Pons (tissue), 1 donor: Measurements from ENCODE around the gene FGD5.

ENCODE experiments used
- DNase-seq: peaks from one replicate; pipeline ENCODE4 v3.0.0-alpha.2; 2016; ENCODE audit warnings: low spot score

The FGD5 gene

DNA sequence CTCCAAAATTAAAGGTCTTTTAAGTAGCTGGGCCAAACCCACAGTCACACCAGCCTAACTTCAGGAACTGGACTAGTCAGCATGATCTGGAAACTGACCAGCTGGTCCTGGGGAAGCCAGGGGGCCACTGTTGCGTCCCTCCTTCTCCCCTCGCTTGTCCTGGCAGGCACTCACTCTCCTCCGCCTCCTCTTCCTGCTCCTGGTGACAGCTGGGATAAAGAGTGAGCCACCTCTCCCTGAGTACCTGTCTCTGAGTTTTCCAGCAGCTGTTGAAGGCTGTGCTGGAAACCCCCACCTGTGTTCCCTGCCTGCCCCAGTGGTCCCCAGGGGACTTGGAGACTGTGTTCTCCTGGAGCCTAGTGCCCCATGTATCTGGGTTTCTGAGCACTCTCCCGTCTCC lies 56.0 kb downstream of the FGD5 start:
- DNase-seq, result no peak

DNA sequence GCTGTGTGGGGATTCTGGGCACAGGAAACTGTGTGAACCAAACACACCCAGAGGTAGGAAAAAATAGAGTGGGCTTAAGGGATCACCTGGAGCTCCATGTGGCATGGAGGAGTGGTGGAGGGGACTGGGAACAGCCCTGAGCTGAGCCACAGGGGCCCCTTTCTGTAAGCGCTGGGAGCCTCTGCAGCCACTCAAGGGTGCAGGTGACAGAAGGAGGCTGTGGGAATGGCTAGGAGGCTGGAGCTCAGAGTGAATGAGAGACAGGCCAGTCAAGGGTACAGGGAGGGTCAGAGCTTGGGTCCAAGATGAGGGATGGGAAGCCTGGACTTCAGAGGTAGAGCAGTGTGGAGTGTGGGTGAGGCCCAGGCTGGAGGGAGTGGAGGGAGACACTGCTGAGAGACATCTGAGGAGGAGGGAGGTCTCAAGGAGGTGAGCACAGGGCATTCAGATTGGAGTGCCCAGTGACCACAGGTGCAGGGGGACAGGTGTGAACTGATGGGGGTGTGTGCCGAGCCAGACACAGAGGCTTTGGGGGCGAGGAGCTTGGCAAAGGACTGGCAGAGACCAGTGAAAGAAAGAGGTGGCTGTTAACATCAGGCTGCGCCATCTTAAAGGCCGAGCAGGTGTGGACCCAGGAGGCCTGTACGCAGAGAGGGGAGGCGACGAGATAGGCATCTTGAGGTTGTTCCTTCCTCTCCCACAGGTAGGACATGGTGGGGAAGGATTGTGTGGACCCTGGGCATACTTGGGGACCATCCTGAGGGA lies 56.8 kb downstream of the FGD5 start:
- DNase-seq, result no peak

DNA sequence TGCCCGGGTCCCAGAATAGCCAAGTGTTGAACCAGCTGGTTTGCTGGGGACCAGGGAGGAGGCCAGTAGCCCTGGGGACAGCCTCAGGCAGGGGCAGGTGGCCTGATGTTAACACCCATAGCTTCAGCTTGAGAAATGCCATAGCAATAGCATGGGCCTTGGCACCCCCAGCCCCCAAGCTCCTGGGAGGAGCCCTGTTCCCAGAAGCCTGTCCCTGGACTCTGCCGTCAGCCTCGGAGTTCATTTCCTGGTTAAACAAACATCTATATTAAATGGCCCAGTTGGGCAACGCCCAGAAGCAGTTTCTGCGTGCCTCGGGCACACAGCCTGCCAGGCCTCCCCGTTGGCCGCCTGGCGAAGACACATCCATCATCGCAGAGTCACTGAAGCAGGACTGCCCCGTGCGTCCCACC lies 58.2 kb downstream of the FGD5 start:
- DNase-seq, result no peak

DNA sequence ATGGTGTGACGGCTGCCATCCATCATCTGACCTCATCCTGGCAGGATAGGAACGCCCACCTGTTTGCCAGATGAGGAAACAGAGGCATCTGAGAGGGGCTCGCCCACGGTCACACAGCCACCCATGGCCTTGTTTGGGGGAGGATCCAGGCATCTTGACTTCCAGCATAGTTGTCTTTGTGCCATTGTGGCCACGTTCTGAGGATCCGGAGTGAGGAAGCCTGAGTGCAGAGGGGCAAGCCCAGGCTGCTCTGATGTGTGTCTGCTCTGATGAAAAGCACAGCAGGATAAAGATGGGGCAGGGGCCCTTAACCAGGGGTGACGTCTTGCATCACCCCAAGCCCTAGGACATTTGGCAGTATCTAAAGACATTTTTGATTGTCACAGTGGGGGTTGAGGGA lies 58.7 kb downstream of the FGD5 start:
- DNase-seq, result no peak

DNA sequence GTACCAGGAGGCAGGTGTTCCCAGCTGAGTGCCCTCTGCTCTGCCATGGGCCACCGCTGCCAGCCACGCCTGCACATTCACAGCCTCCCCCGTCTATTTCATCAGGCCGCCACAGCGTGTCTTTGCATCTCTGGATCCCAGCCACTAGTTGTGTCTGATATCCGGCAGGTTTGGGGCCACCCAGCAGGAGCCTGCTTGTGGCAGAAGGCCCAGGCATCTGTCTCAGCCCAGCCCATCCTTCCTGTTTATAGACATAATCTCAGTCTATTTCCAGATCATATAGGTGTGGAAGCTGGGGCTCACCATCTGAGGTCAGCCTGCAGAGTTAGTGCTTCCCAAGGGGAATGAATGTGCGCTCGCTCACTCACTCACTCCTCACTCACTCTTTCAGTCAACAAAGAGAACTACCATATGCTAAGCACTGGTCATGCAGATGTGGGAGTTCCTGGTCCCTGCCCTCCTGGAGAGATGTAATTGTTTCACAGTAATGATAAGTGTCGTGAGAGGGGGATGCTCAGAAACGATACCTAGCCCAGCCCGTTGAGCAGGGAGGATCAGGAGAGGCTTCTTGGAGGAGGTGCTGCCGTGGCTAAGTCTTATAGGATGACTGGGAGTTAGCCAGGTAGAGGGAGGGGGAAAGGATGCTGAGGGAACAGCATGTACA lies 60.6 kb downstream of the FGD5 start:
- DNase-seq, result no peak

DNA sequence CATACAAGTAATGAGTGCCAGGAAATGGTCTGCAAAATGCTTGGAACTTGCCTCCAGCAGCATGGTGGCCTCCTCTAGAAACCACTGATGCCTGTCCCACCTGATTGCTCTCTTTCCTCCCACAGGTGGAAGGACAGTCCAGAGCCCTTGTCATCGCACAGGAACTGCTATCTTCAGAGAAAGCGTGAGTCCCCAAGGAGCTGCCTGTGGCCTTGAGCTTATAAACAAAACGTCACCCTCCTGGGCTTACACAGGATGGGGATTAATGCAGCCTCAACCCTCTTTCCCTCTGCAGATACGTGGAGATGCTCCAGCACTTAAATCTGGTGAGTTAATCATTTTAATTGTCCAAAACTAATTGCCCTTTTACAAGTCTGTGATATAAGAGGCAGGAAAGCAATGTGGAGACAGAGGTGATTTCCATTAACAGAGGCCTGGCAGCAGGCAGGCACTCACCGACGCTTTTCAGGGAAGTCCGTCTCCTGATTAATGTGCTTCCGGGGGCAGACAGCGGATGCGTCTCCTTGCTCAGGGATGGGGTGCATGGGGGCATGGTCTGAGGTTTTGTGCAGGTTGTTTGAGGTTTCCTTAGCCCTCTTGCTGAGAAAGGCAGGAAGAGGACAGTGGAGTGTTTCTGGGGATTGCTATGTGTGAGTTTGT lies 61.8 kb downstream of the FGD5 start:
- no peak for DNase-seq

DNA sequence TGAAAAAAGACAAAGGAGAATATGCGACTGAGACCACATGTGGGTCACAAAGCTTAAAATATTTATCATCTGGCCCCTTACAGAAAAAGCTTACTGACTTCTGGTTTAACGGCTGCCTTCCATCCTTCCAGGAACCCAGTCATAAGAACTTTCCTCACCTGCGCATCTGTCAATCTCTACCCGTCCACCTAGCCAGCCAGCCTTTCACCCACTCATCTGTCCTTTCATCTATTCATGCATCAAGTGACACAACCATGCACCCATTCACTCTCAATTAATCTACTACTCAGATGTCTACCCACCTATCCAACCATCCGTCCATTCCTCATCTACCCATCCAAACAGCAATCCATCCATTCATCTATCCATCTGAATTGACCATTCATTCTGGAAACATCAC lies 64.5 kb downstream of the FGD5 start:
- no peak for DNase-seq

DNA sequence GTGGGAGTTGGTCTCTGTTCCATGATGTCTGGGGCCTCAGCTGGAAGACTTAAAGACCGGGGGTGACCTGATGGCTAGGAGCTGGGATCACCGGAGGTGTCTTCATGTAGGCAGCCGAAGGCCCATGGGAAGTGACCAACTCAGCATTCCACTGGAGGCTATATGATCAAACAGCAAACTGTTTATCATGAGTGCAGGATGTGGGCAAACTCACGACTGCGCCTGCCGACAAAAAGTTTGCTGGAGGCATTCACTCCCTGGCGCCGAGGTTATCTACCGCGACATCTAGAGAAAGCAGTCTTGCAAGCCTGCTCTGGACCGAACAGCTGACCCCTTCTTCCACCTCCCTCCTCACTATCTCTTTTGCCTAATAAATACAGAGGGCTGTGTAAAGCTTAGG lies 65.9 kb downstream of the FGD5 start:
- DNase-seq, result no peak

DNA sequence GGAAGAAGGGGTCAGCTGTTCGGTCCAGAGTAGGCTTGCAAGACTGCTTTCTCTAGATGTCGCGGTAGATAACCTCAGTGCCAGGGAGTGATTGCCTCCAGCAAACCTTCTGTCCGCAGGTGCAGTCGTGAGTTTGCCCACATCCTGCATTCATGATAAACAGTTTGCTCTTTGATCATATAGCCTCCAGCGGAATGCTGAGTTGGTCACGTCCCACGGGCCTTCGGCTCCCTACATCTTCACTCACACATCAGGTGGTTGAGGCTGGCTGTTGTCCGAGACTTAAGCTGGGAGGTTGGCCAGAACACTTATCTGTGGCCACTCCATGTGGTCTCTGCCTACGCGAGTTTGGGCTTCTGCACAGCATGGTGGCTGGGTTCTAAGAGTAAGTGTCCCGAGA lies 66.5 kb downstream of the FGD5 start:
- no peak for DNase-seq

DNA sequence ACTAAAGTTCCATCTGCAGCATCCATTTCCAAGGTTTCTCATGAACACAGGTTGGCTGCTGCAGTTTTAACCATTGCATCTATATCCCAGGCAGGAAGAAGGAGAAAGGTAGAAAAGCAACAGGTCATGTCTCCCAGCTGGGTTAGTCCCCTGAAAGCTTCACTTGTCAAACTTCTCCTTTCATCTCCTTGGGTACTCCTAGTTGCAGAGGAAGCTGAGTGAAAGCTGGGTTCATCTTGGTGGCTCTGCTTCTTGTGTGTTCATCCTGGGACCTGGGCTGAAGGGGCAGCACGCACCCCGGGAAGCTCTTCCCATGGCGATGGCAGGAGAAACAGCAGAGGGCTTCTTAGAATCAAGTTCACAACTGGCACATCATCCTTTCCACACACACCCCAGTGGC lies 67.3 kb downstream of the FGD5 start:
- DNase-seq, result no peak

DNA sequence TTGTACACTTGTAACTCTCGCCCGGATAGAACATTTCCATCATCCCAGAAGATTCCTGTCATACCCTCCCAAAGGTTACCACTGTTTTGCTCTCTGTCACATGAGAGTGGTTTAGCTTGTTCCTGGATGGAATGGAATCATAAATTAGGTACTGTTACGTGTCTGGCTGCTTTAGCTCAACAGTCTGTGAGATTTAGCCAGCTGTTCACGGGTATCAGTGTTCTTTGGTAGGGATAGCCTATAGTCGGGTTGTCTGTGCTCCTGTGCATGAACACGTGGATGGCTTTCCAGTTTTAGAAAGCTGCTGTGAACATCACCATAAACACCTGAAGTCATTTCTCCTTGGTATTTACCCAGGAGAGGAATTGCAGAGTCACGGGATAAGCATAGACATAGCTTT lies 70.4 kb downstream of the FGD5 start:
- no peak for DNase-seq

DNA sequence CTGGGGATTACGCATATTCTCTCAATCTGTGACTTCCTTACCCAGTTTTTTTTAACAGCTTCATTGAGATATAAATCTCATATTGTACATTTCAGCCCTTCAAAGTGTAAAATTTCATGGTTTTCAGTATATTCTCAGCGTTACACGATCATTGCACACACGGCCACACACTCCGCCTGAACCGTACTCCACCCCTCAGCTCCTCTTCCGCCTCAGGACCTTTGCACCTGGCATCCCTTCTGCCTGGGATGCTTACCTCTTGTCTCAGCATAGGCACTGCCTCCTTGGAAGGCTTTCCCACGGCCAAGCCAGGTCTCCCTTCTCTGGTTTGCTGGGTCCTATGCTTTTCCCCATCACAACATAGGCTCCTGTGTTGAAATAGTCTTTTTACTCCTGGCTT lies 71.2 kb downstream of the FGD5 start:
- DNase-seq, result no peak

DNA sequence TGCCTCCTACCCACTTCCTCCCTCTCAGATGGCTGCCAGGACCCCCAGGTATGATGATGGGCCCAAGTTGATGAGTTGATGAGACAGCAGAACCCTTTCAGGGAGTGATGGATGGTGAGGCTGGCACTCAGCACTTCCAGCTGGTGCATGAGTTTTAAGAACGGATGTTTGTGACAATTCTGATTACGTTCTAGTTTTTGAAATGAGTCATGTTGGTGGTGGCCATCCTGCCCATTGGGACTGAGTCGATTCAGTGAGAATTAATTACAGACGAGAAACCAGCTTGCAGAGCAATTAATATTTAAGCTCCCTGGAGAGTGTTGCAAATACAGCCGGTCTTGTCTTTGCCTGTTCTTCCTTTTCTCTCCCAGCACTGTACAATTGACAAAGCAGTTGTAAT lies 71.7 kb downstream of the FGD5 start:
- DNase-seq, result no peak

DNA sequence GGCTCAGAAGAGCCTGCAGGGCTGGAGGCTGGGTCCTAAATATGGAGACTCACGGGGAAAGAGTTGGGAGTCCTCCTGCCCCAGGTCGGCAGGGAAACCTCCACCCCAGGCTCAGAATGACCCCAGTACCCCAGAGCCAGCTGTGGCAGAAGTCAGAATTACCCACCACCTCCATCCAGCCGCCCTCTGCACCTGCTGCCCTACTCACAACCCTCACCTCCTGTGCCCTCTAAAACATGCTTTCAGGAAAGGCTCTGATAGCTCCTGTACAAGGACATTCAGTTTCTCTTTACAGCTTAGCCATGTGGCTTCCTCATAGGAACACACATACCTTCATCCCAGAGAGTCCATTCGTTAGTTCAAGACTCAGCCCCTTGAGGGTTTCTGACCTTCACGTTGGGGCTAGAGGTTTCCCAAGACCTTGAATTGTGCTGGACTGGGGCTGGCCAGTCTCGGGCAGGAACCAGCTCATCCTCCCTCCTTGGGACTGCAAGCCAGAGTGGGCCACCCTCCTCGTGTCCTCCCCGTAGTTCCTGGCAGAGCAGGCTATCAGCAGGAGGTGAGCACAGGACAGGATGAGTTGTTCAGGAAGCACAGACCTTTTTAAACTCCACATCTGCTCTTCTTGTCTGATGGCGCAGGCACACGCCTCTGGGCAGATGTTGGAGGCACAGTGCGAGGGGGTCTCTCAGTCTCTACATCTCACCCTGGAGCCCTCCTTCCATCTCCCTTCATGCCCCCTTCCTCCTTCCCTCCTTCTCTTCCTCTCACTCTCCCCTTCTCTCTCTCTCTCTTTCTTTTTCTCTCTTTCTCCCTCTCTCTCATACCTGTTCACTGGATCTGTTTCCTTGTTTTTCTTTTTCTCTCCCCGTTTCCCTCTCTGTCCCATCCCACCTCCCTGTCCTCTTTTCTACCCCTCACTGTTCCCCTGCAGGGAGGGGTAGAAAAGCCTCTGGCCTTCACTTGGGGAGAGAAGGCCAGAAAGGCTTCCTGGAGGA lies 72.7 kb downstream of the FGD5 start:
- DNase-seq, result no peak

DNA sequence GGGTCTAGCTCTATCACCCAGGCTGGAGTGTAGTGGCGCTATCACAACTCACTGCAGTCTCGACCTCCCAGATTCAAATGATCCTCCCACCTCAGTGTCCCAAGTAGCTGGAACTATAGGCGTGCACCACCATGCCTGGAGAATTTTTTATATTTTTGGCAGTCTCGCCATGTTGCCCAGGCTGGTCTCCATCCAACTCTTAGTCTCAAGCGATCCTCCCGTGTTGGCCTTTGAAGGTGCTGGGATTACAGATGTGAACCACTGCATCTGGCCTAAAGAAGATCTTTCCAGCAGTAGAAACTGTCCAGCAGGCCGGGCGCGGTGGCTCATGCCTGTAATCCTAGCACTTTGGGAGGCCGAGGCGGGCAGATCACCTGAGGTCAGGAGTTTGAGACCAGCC lies 73.5 kb downstream of the FGD5 start:
- no peak for DNase-seq

DNA sequence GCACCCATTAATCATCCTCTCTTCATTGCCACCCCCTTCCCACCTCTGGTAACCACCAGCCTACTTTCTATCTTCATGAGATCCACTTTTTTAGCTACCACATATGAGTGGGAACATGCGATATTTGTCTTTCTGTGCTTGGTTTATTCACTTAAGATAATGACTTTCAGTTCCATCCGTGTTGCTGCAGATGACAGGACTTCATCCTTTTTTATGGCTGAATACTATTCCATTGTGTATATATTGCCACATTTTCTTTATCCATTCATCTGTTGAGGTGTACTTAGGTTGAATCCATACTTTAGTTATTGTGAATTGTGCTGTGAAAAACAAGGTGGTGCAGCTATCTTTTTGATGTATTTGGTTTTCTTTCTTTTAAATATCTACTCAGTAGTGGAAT lies 75.3 kb downstream of the FGD5 start:
- DNase-seq, result no peak

DNA sequence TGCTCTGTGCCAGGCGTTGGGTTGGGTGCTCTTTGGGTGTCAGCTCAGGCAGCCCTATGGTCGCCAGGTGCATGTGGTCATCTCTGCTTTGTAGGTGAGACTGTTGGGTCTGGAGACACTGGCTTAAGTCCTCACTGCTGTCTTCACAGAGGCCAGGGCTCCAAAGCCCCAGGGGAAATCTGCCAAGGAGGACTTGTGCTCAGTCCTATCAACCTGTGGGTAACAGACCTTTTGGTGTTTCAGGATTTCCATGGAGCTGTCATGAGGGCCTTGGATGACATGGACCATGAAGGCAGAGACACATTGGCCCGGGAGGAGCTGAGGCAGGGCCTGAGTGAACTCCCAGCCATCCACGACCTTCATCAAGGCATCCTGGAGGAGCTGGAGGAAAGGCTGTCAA lies 78.5 kb downstream of the FGD5 start:
- DNase-seq, result no peak

DNA sequence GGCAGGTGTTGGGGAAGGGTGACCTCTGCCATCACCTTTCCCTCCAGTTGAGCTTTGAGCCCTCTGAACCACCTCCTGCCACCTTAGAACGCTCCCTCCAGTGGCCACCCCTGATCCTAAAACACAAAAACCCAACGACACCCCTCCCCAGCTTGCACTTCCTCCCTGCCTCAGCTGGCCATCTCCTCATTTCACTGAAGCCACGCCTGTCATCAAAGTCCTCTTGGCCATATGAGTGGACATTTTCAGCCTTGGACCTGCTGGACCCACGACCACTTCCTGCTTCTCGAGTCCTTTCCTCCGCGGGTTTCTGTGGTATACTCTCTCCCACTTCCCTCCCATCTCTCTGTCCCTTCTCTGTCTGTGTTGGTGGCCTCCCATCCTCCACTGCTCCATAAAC lies 80.2 kb downstream of the FGD5 start:
- no peak for DNase-seq

DNA sequence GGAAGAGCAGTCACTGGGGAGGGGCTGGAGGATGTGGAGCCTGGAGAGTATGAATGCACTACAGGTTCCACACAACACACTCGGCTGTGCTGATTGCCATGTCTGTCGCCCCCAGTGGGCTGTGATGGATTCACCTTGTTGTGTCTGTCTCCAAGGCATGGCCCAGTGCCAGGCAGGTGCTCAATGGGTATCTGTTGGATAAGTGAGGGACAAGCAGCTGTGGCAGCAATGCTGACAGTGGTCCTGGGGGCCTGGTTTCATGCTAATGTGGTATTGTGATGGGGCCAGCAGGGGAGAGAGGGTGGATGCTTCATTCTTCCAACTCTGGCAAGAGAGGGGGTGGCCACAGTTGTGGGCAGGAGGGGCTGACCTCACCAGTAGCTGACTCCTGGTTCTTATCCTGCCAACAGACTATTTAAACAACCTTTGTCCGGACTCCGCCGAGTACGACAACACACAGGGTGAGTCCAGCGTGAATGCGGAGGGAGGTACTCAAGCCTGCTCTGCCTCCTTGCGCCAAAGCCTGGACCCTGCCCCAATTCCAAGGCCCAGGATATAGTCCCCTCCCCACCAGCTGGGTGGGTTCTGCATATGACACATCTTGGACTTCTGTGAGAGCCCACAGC lies 81.3 kb downstream of the FGD5 start:
- no peak for DNase-seq

DNA sequence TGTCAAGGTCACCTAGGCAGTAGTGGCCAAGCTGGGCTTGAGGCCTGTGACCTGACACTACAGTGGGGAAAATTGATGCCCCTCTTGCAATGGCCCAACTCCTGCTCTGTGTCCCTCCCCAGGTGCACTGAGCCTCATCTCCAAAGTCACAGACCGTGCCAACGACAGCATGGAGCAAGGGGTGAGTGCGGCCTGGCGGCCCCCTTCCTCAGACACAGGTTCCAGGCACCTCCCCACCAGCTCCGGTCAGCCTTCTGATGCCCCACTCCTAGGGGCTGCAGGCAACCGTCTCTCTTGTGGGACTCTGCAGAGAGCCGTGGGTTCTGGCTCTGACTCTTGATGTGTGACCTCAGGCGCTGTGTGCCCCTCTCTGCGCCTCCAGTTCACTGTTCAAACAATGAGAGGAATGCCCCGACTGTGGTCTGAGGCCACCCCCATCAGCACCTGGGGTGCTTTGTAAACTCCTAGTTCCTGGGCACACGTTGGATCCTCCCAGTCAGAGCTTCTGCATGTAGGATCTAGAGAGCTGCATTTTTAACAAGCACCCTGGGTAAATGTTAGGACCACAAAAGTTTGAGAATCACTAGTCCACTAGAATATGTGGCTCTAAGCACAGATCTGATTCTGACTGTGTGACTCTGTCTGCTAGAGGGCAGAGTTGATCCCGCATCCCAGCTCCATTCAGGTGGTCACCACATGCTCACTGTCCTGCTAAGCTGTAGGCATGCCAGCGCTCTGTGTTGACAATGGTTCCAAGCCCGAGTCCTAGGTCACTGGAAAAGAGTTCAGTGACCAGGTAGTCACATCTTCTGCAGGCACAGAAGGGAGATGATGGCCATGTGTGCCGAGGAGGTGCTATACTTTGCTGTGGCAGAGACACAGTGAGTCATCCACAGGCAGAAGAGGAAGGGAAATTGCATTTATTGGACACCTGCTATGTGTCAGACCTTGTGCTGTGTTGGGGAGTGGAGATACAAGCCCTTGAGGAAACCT lies 82.4 kb downstream of the FGD5 start:
- no peak for DNase-seq

DNA sequence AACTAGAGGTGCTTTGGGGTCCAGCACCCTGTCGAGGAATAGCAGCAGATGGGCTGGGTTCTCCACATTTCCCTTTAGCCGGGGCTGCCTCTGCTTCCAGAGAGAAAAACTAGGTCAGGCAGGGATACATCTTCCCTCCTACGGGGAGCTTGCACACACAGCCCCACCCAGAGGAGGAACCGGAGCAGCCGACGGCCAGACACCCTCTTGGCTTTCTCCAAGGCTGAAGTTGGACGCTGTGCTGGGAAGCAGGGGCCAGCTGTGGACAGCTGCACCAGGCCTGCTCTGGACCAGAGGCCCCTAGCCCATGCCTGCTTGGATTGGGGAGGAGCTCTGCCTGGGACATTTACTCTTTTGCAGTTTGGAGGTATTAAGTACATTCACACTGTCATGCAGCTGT lies 84.0 kb downstream of the FGD5 start:
- no peak for DNase-seq
